T-helper 9 cell (primary cell): Measurements from ENCODE around the gene ERN1.

Experiments used
- DNase-seq: peaks from one replicate; pipeline ENCODE4 v3.0.0-alpha.2; 2020

Gene ERN1

DNA sequence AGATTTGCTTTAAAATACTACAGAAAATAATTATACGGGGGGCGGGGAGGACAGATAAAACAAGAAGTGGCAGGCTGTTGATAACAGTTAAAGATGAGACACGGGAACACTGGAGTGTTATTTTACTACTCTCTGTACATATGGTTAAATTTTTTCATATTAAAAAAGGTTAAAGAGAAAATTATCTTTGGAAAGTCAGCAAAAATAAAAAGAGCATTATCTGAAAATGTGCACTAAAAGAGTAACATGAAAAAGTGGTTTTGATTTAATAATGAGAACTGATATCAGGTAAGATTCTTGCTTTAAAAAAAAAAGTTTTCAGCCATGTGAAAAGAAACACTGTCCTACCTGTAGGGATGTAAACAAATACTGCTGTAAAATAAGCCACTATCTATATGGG, 46.9 kb downstream of the ERN1 start:
- DNase-seq = no peak

- DNase-seq = peak; percentile 36
Observed at GRCh38 chr17:64081802-64082799, 47.8 kb downstream of the ERN1 start.

DNA sequence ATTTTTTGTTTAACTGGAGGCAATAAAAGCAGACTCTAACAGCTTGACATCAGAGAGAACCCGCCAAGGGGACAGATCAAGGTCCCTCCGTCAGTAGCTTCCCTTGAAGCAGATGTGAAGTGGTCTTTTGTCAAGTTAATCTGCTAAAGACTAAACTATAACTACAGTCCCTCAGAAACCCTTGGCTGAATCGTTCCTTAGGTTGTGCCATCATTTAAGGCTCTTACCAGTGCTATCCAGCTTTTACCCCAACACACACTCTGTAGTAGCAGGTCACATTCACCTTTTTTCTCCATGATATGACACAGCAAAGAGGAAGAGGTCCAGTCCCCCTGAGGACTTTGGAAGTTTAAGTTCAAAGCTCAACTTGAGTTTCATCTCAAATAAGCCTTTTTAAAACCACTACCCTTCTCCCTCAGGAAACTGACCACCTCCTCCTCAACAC, 49.7 kb downstream of the ERN1 start:
- no peak for DNase-seq

GRCh38 chr17:64077379-64077778, 52.6 kb downstream of the ERN1 start:
- DNase-seq = no peak

GRCh38 chr17:64075913-64076312, 54.0 kb downstream of the ERN1 start:
- no peak for DNase-seq

DNA sequence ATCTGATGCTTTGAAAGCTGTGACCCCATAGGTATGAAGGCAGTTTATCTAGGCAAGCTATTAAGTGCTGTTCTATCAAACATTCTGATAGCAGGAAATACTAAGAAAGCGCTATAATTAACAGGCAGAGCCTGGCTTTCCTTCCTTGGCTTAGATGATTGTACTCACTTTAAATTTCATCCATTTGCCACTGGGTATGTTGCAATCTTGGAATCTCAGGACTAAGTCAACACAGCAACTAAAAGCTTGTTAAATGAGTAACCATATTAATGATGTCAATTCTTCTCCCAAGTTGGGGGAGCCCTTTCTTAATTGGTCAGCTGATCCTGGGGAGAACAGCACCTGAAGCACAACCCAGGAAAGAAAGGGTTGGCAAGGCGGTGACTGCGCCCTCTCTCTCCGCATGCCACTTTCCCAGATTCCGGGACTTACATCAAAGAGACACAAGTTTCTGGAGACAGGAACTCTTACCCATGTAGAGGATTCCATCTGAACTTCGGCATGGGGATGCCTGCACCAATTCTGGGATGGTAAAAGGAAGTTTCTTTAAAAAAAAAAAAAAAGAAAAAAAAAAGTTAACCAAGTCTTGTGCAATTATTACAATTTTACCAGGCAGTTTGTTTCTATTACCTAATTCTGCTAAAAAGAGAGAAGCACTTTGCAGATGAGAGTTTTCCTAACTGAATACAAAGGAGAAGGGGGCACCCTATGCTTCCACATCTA, 55.1 kb downstream of the ERN1 start:
- DNase-seq = no peak

GRCh38 chr17:64073771-64074703, 55.9 kb downstream of the ERN1 start:
- no peak for DNase-seq

- DNase-seq = no peak
Observed at GRCh38 chr17:64071111-64071510, 58.8 kb downstream of the ERN1 start.

GRCh38 chr17:64070213-64070612, 59.7 kb downstream of the ERN1 start:
- no peak for DNase-seq

GRCh38 chr17:64069143-64069542, 60.8 kb downstream of the ERN1 start:
- DNase-seq = no peak

GRCh38 chr17:64067657-64068056, 62.3 kb downstream of the ERN1 start:
- no peak for DNase-seq

GRCh38 chr17:64066716-64067115, 63.2 kb downstream of the ERN1 start:
- peak; percentile 34 for DNase-seq

DNA sequence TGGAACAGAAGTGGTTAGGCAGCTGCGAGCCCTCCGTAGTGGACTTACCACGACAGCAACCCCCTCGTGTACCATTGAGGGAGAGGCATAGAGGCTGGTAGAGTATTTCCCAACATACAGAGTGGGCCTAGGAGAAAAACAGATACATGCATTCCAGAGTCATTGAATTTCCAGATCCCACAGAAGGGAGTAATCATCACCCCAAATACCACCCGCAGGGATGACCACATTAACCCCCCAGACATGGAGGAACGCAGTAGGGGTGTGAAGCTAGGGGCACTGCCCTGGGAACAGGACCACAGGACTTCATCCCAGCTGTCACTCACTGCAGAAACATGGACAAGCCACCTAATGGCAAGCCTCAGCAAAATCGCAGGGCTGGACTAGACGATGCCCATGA, 64.8 kb downstream of the ERN1 start:
- DNase-seq = no peak

- no peak for DNase-seq
Observed at GRCh38 chr17:64064331-64064730, 65.6 kb downstream of the ERN1 start.

- peak; percentile 53 for DNase-seq
Observed at GRCh38 chr17:64063766-64064224, 66.1 kb downstream of the ERN1 start.

DNA sequence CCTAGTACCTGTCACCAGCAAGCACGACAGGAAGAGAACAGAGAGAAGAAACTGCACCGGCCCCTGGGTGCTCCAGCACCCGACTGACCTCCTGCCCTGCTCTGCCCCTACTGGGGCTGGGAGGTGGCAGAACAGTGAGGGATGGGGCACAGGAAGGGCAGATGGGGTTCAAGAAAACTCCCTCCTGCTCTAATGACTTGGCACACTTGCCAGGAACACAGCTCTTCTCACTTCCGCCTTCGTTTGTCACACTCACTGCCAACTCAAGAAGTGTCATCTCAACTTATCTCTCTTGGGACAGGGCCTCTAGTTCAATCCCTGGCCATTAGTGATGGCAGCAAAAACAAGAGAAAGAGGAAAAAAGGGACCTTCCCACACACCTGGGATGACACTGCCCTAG, 66.9 kb downstream of the ERN1 start:
- no peak for DNase-seq

DNA sequence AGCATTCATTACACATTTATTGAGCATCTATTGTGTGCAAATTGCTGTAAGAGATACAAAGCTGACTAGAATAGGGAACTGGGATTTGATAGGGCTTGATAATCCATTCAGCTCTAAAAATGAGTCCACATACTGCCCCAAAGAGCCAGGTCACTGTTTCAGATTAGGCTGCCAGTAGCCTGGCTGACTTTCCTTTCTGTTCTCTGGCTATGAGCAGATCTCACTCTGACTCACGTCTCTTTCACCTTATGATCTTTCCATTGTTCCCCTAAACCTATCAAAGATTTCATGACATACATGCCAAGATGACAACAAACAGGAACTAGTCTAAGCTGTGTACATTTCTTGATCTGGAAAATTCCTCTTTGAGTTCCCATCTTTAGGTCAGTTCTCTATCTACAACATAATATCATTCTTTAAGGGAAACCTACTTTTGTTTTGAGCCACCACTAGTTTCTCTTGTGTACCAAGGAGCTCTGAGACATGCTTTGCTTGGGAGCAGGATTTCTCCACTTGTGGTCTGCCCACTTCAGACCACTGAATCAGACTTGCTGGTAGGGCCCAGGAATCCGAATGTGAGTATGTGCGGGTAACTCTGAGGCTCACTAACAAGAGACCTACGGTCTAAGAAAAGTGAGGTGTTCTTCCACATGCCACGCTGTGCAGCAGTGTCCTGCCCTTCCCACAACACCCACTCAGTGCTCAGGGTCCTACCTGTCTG, 68.6 kb downstream of the ERN1 start:
- no peak for DNase-seq

- no peak for DNase-seq
Observed at GRCh38 chr17:64060331-64060730, 69.6 kb downstream of the ERN1 start.

DNA sequence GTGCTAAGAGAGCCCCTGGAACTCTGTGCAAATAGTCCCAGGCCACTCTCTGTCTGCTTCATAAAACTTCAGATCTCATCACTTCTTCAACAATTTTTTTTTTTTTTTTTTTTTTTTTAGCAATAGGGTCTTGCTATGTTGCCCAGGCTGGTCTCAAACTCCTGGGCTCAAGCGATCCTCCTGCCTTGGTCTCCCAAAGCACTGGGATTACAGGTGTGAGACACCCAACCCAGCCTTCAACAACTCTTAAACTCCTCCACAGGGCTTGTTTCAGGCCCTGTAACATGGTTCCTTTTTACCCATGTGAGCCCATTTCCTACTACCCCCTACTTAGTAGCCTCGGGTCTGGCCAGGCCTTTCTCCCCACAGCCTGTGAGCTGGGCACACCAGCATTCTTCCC, 70.2 kb downstream of the ERN1 start:
- no peak for DNase-seq

DNA sequence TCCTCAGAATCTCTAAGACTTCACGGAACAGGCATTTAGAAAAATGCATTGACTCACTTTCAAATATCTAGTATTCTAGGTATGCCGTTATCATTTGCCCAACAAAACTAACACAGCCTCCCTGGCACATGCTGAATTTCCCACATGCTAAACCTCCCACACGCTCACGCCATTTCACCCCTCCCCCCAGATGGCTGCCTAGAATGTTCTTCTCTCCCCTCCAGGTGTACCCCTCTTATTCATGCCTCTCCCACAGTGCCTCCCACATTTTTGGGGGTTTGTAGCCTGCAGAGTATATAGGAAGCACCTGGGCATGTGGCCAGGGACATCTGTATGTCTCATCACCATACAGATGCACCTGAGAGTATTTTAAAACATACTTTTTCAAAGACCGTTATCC, 71.3 kb downstream of the ERN1 start:
- DNase-seq = no peak

DNA sequence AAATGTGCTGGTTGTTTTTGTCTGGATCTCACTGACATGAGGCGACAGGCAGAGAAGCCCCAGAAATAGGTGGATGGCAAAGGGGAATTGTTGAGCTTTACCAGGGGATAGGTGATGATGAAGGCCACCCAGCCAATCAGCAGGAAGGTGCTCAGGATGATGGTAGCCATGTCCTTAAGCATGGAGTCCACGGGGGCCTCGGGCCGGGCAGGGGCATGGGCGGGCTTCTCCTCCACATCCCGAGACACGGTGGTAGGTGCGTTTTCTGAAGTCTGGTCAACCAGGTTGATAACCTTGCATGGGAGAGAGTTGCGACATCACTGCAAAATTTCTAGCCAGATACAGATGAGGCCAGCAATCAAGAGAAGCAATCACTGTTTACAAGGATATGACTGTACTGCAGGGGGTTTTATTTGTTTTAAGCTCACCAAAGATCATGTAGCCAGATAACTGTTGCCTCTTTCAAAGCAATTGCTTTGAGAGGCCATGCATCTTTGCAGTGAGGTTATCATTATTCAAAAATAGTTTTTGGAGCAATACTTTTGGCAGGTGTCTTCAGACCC, 72.2 kb downstream of the ERN1 start:
- no peak for DNase-seq
